GM19240 (cell line): ENCODE results near the gene POP5.
A peak's percentile ranks its signal among the peaks of the same experiment; 100 is the strongest.
"Not testable (repeated sequence)": the region's sequence is repeated elsewhere in the genome, so short reads cannot be mapped to it uniquely, and the experiment has no call there.

Source experiments
- DNase-seq: peaks from one replicate; pipeline ENCODE4 v3.0.0; 2011; ENCODE audit warnings: low spot score; ENCODE audit not compliant: insufficient read length

The POP5 gene

DNA sequence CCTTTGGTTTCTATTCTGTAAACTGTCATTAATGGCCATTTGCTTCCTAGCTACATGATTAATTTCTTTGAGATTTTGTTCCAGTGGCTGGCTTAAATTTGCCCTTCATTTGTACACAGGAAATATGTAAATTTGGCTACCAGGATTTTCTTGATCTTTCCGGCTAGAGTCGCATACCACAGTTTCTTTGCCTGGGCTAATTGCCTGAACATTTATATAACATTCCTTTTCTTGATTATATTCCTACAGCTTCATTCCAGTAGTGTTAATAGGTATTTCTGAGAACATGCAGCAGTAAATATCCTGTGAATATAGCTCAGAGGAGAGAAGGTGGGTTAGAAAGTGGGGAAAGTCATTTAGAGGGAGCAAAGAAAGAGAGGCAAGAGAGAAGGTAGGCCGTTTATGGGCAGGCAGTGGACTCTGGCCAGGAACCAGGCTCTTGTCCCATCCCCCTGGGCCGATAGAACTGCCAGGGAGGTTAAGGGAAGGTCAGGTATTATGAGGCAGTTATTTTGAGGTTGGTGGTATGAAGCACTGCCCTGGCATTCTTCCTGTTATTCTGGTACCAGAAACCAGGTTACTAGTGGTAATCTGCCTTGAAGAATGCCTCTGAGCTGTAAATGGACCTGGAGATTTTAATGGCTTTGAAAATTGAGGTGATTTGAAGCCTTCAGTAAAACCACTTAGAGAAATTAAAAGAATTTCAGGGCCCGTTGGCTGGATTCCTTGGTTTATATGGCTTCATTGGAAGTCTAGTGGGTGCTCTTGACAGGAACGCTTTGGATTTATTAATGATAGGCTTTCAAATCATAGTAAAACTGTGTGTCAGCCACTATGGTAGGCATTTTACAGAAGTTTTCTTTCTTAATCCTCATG, 42.7 kb downstream of the POP5 start:
- no peak for DNase-seq

DNA sequence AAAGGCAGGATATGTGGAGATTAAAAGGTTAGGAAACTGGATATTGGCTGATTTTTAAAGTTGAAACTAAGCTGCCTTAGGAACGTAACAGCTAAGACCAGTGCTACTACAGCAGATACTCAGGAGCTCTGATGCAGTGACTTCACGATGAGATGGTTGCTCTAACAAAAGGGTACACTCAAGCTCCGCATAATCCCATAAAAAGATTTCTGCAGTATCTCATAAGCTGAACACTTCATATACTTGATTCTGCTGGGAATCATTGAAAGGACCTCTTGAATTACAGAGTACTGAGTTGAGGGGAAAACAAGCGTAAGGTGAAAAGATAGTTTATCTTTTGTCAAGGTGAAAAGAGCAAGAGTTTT, 43.4 kb downstream of the POP5 start:
- DNase-seq, result no peak

DNA sequence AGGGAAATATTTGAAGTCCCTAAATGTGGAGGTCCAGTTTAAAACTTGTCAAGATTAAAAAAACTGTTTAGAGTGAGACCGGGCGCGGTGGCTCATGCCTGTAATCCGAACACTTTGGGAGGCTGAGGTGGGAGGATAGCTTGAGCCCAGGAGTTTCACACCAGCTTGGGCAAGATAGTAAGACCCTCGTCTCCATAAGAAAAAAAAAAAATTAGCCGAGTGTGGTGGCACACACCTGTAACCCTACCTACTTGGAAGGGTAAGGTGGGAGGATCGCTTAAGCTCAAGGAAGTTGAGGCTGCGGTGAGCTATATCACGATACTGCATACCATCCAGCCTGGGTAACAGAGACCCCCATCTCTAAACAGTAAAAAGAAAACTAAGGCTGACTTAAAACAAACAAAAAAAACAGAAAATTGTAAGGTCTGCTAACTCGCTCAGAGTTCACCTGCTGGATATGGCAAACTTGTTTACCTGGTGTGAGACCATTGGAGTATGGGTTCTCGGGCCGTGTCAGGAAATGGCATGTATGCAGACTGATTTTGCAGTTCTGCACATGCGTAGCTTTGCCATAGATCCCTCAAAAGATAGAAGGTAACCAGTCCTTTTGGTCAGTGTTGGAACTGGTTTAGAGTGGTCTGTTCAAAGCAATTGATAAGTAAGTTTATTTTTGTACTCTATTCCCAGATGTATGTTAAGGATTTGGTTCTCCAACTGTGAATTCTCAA, 45.0 kb downstream of the POP5 start:
- no peak for DNase-seq

DNA sequence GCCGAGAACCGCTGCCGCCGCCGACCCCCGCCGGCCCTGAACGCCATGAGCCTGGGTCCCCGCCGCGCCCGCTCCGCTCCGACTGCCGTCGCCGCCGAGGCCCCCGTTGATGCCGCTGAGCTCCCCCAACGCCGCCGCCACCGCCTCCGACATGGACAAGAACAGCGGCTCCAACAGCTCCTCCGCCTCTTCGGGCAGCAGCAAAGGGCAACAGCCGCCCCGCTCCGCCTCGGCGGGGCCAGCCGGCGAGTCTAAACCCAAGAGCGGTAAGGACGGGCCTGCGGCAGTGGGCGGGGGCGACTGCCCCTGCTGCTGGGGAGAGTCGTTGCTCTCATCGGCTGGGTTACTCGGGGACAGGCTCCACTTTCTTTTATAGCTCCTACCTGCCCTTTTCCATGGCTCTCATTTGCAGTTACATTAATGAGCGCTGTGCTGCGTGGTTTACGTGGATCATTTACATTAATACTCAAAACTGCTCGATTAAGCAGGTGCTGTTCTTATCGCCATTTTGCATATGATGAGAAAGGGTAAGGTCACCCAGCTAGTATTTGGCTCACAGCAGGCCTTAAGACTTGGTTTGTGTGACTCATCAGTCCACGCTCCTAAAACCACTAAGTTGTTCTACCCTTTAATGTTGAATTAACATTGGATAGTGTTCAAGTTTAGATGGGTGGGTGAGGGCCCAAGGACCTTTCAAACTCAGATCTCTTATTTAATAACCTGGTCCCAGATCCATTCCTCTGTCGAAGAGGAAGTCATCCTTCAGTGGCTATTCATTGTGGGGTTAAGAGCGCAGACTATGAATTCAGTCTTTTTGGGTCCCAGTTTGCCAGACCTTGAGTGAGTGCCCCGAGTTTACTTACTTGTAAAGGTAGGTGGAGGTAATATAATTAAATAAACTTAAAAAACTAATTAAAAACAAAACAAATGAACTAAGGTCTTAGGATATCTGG, 46.2 kb downstream of the POP5 start:
- peak; percentile 51 for DNase-seq

DNA sequence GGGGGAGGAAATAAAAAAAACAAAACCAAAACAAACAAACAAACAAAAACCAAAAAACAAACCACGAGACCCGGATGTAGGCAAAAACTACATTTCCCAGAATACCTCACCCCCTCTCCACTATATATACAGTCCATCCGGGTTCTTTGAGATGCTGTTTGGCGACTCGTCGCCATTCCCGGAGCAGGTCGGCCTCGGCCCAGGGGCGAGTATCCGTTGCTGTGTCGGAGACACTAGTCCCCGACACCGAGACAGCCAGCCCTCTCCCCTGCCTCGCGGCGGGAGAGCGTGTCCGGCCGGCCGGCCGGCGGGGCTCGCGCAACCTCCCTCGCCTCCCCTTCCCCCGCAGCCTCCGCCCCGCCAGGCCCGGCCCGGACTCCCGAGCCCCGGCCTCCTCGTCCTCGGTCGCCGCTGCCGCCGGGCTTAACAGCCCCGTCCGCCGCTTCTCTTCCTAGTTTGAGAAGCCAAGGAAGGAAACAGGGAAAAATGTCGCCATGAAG, 46.9 kb downstream of the POP5 start, which contains the start of gene RNF10:
RNF10 (plus strand) TSS at position 154 of the 500 bp plus-strand sequence. CDS start 456 bp downstream, outside the sequence.
- peak; percentile 57 for DNase-seq

DNA sequence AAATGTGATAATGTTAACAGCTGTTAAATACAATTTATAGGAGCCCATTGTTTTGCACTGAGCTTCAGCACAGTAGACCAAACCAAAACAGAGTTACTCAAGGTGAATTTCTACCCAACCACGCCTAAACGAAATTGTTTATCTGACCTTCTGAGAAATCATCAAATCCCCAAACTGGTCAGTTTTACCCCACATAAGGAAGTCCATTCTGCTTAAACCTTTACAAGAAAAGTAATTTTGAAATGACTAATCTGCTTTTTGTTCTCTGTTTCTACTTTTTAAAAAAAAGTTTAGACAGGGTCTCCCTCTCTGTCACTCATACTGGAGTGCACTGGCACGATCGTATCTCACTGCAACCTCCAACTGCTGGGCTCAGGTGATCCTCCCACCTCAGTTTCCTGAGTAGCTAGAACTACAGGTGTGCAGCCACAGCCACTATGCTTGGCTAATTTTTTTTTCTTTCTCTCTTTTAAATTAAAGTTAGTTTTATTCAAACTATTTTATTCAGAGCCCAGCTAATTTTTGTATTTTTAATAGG, 48.4 kb downstream of the POP5 start:
- no peak for DNase-seq

DNA sequence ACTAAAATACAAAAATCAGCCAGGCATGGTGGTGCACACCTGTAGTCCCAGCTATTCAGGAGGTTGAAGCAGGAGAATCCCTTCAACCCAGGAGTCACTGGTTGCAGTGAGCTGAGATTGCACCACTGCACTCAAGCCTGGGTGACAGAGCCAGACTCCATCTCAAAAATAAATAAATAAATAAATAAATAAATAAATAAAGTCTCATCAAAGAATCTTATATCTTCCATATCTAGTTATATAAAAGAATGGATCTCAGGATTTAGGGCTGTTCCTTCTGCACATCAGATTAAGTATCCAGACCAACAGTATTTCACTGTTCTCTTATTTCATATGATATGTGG, 50.8 kb downstream of the POP5 start:
- DNase-seq, result not testable (repeated sequence)

DNA sequence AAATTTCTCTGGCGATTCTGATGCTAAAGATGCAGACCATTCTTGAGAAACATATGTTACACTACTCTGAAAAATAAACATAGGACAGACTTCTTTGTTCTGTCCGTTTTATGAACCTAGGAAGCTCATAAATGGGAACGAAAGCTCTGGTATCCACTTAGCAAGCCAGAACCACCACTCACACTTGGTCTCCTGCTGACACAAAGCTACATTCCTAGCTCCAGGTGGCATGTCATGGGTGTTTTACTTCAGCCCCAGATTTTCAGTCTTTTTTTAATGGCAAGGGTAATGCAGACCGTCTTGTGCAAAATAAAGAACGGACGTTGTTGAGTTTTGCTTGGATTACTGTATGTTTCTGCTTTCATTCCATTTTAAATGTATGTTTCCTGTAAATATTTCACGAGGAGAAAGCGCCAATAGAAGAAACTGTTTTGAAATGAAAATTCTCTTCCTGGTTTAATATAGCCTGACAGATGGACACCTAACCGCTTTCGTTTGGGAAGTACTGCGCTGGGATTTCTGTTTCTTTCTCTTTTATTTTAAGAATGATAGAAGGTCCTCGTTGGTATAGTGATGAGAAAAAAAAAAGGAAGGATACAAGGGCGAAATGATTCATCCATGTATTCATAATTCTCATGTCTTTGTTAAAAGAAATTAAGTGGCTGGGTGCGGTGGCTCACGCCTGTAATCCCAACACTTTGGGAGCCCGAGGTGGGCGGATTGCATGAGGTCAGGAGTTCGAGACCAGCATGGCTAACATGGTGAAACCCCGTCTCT, 51.4 kb downstream of the POP5 start:
- no peak for DNase-seq

DNA sequence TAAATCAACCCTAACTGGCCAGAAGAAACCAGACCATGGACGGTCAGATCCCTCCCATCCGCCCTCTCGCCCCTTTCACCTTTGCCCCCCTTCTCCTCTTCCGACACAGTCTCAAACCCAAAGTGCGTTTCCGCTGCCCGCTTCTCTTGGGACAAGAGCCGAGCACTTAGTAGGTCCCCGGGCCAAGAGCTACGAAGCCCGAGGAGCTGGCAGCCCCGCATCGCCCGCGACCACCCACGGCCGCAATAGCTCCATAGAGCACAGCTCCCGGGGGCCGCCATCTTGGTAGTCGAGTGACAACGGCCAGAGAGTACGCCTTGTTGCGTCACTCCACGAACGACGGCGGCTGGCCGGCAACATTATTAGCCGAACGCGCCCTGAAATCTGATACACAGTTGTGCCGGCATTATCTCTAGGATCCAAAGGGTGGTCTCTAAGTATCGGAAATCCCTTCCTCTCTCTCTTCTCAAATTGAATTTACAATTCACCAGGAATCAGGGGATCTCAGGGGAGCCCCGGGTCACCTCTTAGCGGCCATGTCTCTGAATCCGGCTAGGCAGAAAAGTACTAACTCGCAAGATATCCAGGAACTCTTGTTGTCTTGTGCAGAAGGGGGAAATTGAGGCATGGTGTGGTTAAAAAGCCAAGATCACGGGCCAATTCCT, 52.2 kb downstream of the POP5 start, which contains the start of gene COQ5:
COQ5 (minus strand) TSS at position 298 of the 665 bp plus-strand sequence; CDS start at position 281, 17 bp downstream.
- DNase-seq, result peak; percentile 60
